HCT116 (cell line): ENCODE results near the gene CRISP1. TPM values are rescaled to one million over a fixed set of nuclear protein-coding genes. Genes with fewer than 3 reads are reported as not detected.

Experiments used
- ATAC-seq: fragments of 200-7000 bp; cut with Tn5 transposase; 2 replicates; pipeline ENCODE4 v1.9.1; 2020; ENCODE audit warnings: mild to moderate bottlenecking, moderate library complexity
- BruUV-seq: library from RNA; stranded (reverse); fragments of 400-500 nt; replicated peaks from 2 replicates; lab custom pipeline; 2021; lab: Mats Ljungman, UMichigan
- CTCF ChIA-PET: fragments of 300-600 bp; sonication (Branson Sonifier 250); formaldehyde crosslinking; loops from one replicate; lab custom pipeline; 2021; ENCODE audit warnings: antibody characterized with exemption; lab: Charles Lee
- POLR2A ChIA-PET: fragments of 300-600, 350-600 bp; sonication (Branson Sonifier 250); formaldehyde crosslinking; loops from one replicate; lab custom pipeline; 2021; ENCODE audit warnings: antibody characterized with exemption; lab: Charles Lee
- RAD21 ChIA-PET, 2 experiments: fragments of 300-600 bp; sonication (Branson Sonifier 250); formaldehyde crosslinking; loops; one replicate each; lab custom pipeline; 2023; ENCODE audit warnings: low total read pairs in 2 of 2; ENCODE audit not compliant: uncharacterized antibody in 2 of 2, unreplicated experiment in 2 of 2, low non-redundant PET in 1 of 2; lab: Charles Lee
- DNase-seq: peaks from one replicate; pipeline ENCODE4 v3.0.0-alpha.2; 2010; ENCODE audit warnings: low read depth, low spot score
- H2AFZ ChIP-seq: fragments of 200-600 bp; shearing (Covaris generic), sonication (generic); 2 replicates; pipeline ENCODE4 v1.6.1; 2017; ENCODE audit warnings: low read depth, mixed run types, mixed read lengths, antibody characterized with exemption, low read length; ENCODE audit not compliant: poor library complexity, severe bottlenecking
- H3K27ac ChIP-seq: 2 replicates; pipeline ENCODE4 v1.5.1; 2012; ENCODE audit warnings: low read depth, low read length
- H3K27me3 ChIP-seq: fragments of 200-600 bp; sonication (generic); 2 replicates; pipeline ENCODE4 v1.6.1; 2016; ENCODE audit warnings: mixed run types, low read length, mixed read lengths; ENCODE audit not compliant: insufficient read depth
- H3K36me3 ChIP-seq, 2 experiments: fragments of 200-500 bp in 1 of 2; fragments of 200-600 bp in 1 of 2; sonication (Bioruptor generic) in 1 of 2; sonication (generic) in 1 of 2; 2 replicates each; pipeline versions ENCODE4 v1.5.1 to v1.6.1; 2014 to 2016; ENCODE audit warnings: low read length in 2 of 2, inconsistent platforms in 1 of 2, mixed read lengths in 1 of 2, mixed run types in 1 of 2; ENCODE audit not compliant: insufficient read depth in 2 of 2, control insufficient read depth in 1 of 2
- H3K4me1 ChIP-seq, 2 experiments: fragments of 200-600 bp in 1 of 2; sonication (generic) in 1 of 2; 2 replicates each; pipeline versions ENCODE4 v1.5.1 to v1.6.1; 2012 to 2017; ENCODE audit warnings: low read length in 2 of 2, inconsistent platforms in 1 of 2, mild to moderate bottlenecking in 1 of 2, mixed read lengths in 1 of 2, mixed run types in 1 of 2, moderate library complexity in 1 of 2; ENCODE audit not compliant: insufficient read depth in 2 of 2, control insufficient read depth in 1 of 2
- H3K4me2 ChIP-seq: fragments of 200-600 bp; sonication (generic); 2 replicates; pipeline ENCODE4 v1.6.1; 2017; ENCODE audit warnings: mixed run types, low read length, mixed read lengths
- H3K4me3 ChIP-seq, 2 experiments: fragments of 200-600 bp in 1 of 2; sonication (generic) in 1 of 2; replicated peaks in 1 of 2; 2 replicates each; pipeline ENCODE4 v1.5.1; 2011 to 2016; ENCODE audit warnings: low read length in 2 of 2, control low read depth in 1 of 2, low read depth in 1 of 2, mild to moderate bottlenecking in 1 of 2, mixed read lengths in 1 of 2, mixed run types in 1 of 2
- H3K79me2 ChIP-seq: fragments of 200-600 bp; sonication (generic); 2 replicates; pipeline ENCODE4 v1.6.1; 2017; ENCODE audit warnings: mild to moderate bottlenecking, mixed run types, low read length, moderate library complexity, mixed read lengths; ENCODE audit not compliant: insufficient read depth
- H3K9ac ChIP-seq: fragments of 200-600 bp; sonication (generic); 2 replicates; pipeline ENCODE4 v1.6.1; 2016; ENCODE audit warnings: low read length, mixed read lengths
- H3K9me2 ChIP-seq: fragments of 200-600 bp; sonication (generic), shearing (Covaris generic); 2 replicates; pipeline ENCODE4 v1.6.1; 2017; ENCODE audit warnings: mixed run types, mild to moderate bottlenecking, moderate library complexity; ENCODE audit not compliant: insufficient read depth
- H3K9me3 ChIP-seq, 2 experiments: fragments of 200-500 bp in 1 of 2; fragments of 200-600 bp in 1 of 2; sonication (Bioruptor generic) in 1 of 2; sonication (generic) in 1 of 2; 2 replicates each; pipeline ENCODE4 v1.6.1; 2014 to 2017; ENCODE audit warnings: low read length in 2 of 2, mixed read lengths in 2 of 2, inconsistent platforms in 1 of 2, low read depth in 1 of 2, mild to moderate bottlenecking in 1 of 2, mixed run types in 1 of 2, moderate library complexity in 1 of 2; ENCODE audit not compliant: control insufficient read depth in 1 of 2, insufficient read depth in 1 of 2
- H4K20me1 ChIP-seq: fragments of 200-600 bp; sonication (generic), shearing (Covaris generic); 2 replicates; pipeline ENCODE4 v1.6.1; 2017; ENCODE audit warnings: mixed run types, mild to moderate bottlenecking, moderate library complexity; ENCODE audit not compliant: insufficient read depth
- CBX3 ChIP-seq: IDR thresholded peaks from 2 replicates; pipeline ENCODE4 v1.6.1; 2012; ENCODE audit warnings: low read depth
- CEBPB ChIP-seq: IDR thresholded peaks from 2 replicates; pipeline ENCODE4 v1.6.1; 2012; ENCODE audit warnings: low read depth
- CTCF ChIP-seq, 3 experiments: fragments of 200-600 bp in 1 of 3; sonication (generic) in 1 of 3; IDR thresholded peaks in 2 of 3; conservative IDR thresholded peaks in 1 of 3; 2 replicates each; pipeline ENCODE4 v1.5.1; 2012 to 2017; ENCODE audit warnings: low read depth in 2 of 3, low read length in 2 of 3, antibody characterized with exemption in 1 of 3, borderline replicate concordance in 1 of 3, control low read depth in 1 of 3, mild to moderate bottlenecking in 1 of 3, mixed read lengths in 1 of 3, mixed run types in 1 of 3, moderate library complexity in 1 of 3; ENCODE audit not compliant: insufficient read depth in 1 of 3
- EZH2 ChIP-seq: fragments of 200-600 bp; sonication (generic); IDR thresholded peaks from 2 replicates; pipeline ENCODE4 v1.6.1; 2017; ENCODE audit warnings: antibody characterized with exemption, mixed run types
- SIN3A ChIP-seq: IDR thresholded peaks from 2 replicates; pipeline ENCODE4 v1.6.1; 2012; ENCODE audit warnings: low read depth
- SP1 ChIP-seq: IDR thresholded peaks from 2 replicates; pipeline ENCODE4 v1.6.1; 2012; ENCODE audit warnings: low read depth
- SRF ChIP-seq: IDR thresholded peaks from 2 replicates; pipeline ENCODE4 v1.6.1; 2012; ENCODE audit warnings: low read depth
- TCF7L2 ChIP-seq: IDR thresholded peaks from 2 replicates; pipeline ENCODE4 v1.7.0; 2011; ENCODE audit warnings: borderline replicate concordance, inconsistent platforms; ENCODE audit not compliant: insufficient read depth, insufficient read length; ENCODE audit errors: extremely low read depth
- ZFX ChIP-seq: fragments of 450-650 bp; IDR thresholded peaks from 2 replicates; pipeline ENCODE4 v1.6.1; 2017
- ZNF274 ChIP-seq: fragments of 200-500 bp; sonication (Bioruptor generic); IDR thresholded peaks from 2 replicates; pipeline ENCODE4 v1.6.1; 2014; ENCODE audit warnings: mild to moderate bottlenecking, low read depth, low read length, inconsistent platforms
- intact Hi-C: fragments of 100-400 bp; cut with micrococcal nuclease; formaldehyde crosslinking; loops from 2 replicates; pipeline ENCODE4 v1.10.0; 2022
- total RNA-seq: library from RNA; stranded (reverse); gene quantifications from one replicate; pipeline ENCODE4 v1.2.1, GENCODE V29; 2021; ENCODE audit not compliant: unreplicated experiment

Gene CRISP1
- total RNA-seq, 1 experiment from 2014 or later = not detected

- ATAC-seq = no peak
- Histone ChIP-seq H4K20me1 (no peaks in the 10 kb centered on the region), H3K9ac (no peak overlapping the region), H3K4me3 (no peak overlapping the region), H3K79me2 (no peaks in the 10 kb centered on the region)
- intact Hi-C loops = no loop called here
- TF ChIP-seq ZFX = no peak
- 0 out of 6 replicates have a peak, but pooled peaks of 1 of the 3 experiments have one; percentile 1 for TF ChIP-seq CTCF (IDR thresholded peaks at IDR 0.05 in 2 of 3, conservative IDR thresholded peaks at IDR 0.05 in 1 of 3; ENCODE audit: borderline replicate concordance in 1 of 3, insufficient read depth in 1 of 3, low read depth in 2 of 3, low read length in 2 of 3)
- TF ChIP-seq, all 23 proteins: peak for 1
- DNase-seq = no peak
- H3K4me2 ChIP-seq = no peak overlapping the region
- H2AFZ ChIP-seq = no peak overlapping the region
- ChIA-PET RAD21 (no interaction called here), POLR2A (no interaction called here), CTCF (no interaction called here)
- no peaks in the 10 kb centered on the region for H3K9me3 ChIP-seq
- H3K9me2 ChIP-seq = no peaks in the 10 kb centered on the region
- H3K36me3 ChIP-seq = no peaks in the 10 kb centered on the region
- no peak overlapping the region for H3K27ac ChIP-seq
- BruUV-seq = no TSS peak
- no peaks in the 10 kb centered on the region for H3K4me1 ChIP-seq
- no peaks in the 10 kb centered on the region for H3K27me3 ChIP-seq
Measured at GRCh38 chr6:49915035-49915434, 48.7 kb upstream of the CRISP1 start.

- H3K9me2 ChIP-seq = no peaks in the 10 kb centered on the region
- no peaks in the 10 kb centered on the region for H3K9me3 ChIP-seq
- H3K27me3 ChIP-seq = no peaks in the 10 kb centered on the region
- POLR2A ChIA-PET = no interaction called here
- ATAC-seq (no peak), DNase-seq (no peak)
- H3K4me3 ChIP-seq = no peak overlapping the region
- CTCF ChIA-PET = no interaction called here
- H3K27ac ChIP-seq = no peak overlapping the region
- no peaks in the 10 kb centered on the region for H3K36me3 ChIP-seq
- no peak for TF ChIP-seq SRF
- no peak for TF ChIP-seq ZNF274
- TF ChIP-seq TCF7L2 = no peak
- TF ChIP-seq CEBPB = no peak
- no peak for TF ChIP-seq SP1
- no peak for TF ChIP-seq EZH2
- TF ChIP-seq CBX3 = no peak
- TF ChIP-seq SIN3A = no peak
- no peak for TF ChIP-seq CTCF (IDR thresholded peaks at IDR 0.05 in 2 of 3, conservative IDR thresholded peaks at IDR 0.05 in 1 of 3; ENCODE audit: borderline replicate concordance in 1 of 3, insufficient read depth in 1 of 3, low read depth in 2 of 3, low read length in 2 of 3)
- no peak overlapping the region for H3K4me2 ChIP-seq
- H3K9ac ChIP-seq = no peak overlapping the region
- intact Hi-C loops = no loop called here
- RAD21 ChIA-PET = no interaction called here
- no peak overlapping the region for H2AFZ ChIP-seq
- no peaks in the 10 kb centered on the region for H3K4me1 ChIP-seq
- no TSS peak for BruUV-seq
- H3K79me2 ChIP-seq = no peaks in the 10 kb centered on the region
- H4K20me1 ChIP-seq = no peaks in the 10 kb centered on the region
Measured at GRCh38 chr6:49913636-49914375, 47.5 kb upstream of the CRISP1 start.
